Keratinocyte (primary cell): ENCODE data around the gene PDE4A. TPM values are rescaled to one million over a fixed set of nuclear protein-coding genes. Genes with fewer than 3 reads are reported as not detected.
A peak's percentile ranks its signal among the peaks of the same experiment; 100 is the strongest.

Experiments
- DNase-seq: peaks from one replicate; pipeline ENCODE4 v3.0.0-alpha.2; 2011; ENCODE audit warnings: low read depth, missing footprints, low spot score
- FAIRE-seq: peaks from 2 replicates; lab custom pipeline; 2011; peaks lifted over from hg19 to GRCh38; lab: Jason Lieb, UNC
- H2AFZ ChIP-seq: 2 replicates; pipeline ENCODE4 v1.6.0; 2012; ENCODE audit warnings: low read length, control low read depth, inconsistent platforms; ENCODE audit not compliant: control insufficient read depth
- H3K27ac ChIP-seq: 2 replicates; pipeline ENCODE4 v1.5.1; 2011; ENCODE audit warnings: low read length; ENCODE audit not compliant: control insufficient read depth, insufficient read depth
- H3K27me3 ChIP-seq: 3 replicates; pipeline ENCODE4 v1.6.0; 2011; ENCODE audit warnings: low read length; ENCODE audit not compliant: control insufficient read depth, insufficient read depth; ENCODE audit errors: extremely low read depth
- H3K36me3 ChIP-seq, 2 experiments: 2 replicates in 1 of 2; 3 replicates in 1 of 2; pipeline ENCODE4 v1.5.1; 2011; ENCODE audit warnings: low read length in 2 of 2, mild to moderate bottlenecking in 1 of 2; ENCODE audit not compliant: control insufficient read depth in 2 of 2, insufficient read depth in 2 of 2; ENCODE audit errors: extremely low read depth in 1 of 2
- H3K4me1 ChIP-seq: 3 replicates; pipeline ENCODE4 v1.5.1; 2011; ENCODE audit warnings: low read length; ENCODE audit not compliant: control insufficient read depth, insufficient read depth; ENCODE audit errors: extremely low read depth
- H3K4me2 ChIP-seq: 3 replicates; pipeline ENCODE4 v1.6.0; 2011; ENCODE audit warnings: low read depth, low read length; ENCODE audit not compliant: control insufficient read depth, insufficient read depth; ENCODE audit errors: extremely low read depth
- H3K4me3 ChIP-seq, 3 experiments: fragments of 200-600 bp in 1 of 3; sonication (generic) in 1 of 3; 2 replicates in 2 of 3; 3 replicates in 1 of 3; pipeline ENCODE4 v1.5.1; 2011 to 2016; ENCODE audit warnings: low read length in 3 of 3, mild to moderate bottlenecking in 3 of 3, control low read depth in 2 of 3, inconsistent platforms in 1 of 3, low read depth in 1 of 3, mixed read lengths in 1 of 3, mixed run types in 1 of 3, moderate library complexity in 1 of 3; ENCODE audit not compliant: control insufficient read depth in 2 of 3, insufficient read depth in 2 of 3; ENCODE audit errors: extremely low read depth in 1 of 3
- H3K79me2 ChIP-seq: 2 replicates; pipeline ENCODE4 v1.6.0; 2012; ENCODE audit warnings: low read length; ENCODE audit not compliant: control insufficient read depth, insufficient read depth
- H3K9ac ChIP-seq: 3 replicates; pipeline ENCODE4 v1.6.0; 2011; ENCODE audit warnings: low read length; ENCODE audit not compliant: control insufficient read depth, insufficient read depth; ENCODE audit errors: extremely low read depth
- H3K9me1 ChIP-seq: 3 replicates; pipeline ENCODE4 v1.6.0; 2011; ENCODE audit warnings: low read length; ENCODE audit not compliant: control insufficient read depth, insufficient read depth; ENCODE audit errors: extremely low read depth
- H3K9me3 ChIP-seq: 2 replicates; pipeline ENCODE4 v1.5.1; 2012; ENCODE audit warnings: low read depth, low read length; ENCODE audit not compliant: control insufficient read depth
- H4K20me1 ChIP-seq: 3 replicates; pipeline ENCODE4 v1.6.0; 2011; ENCODE audit warnings: low read length; ENCODE audit not compliant: control insufficient read depth, insufficient read depth; ENCODE audit errors: extremely low read depth
- EZH2 ChIP-seq: IDR thresholded peaks from one replicate; pipeline ENCODE4 v1.6.1; 2012; ENCODE audit warnings: inconsistent platforms, mild to moderate bottlenecking, low read length, moderate library complexity
- dilution Hi-C: fragments of 300-500 bp; cut with MboI; formaldehyde crosslinking; loops from one replicate; pipeline ENCODE4 v1.7.0; 2020; ENCODE audit warnings: low sequenced_read_pairs; ENCODE audit not compliant: extremely low pct_ligation_motif_present
- polyA plus RNA-seq, 5 experiments: library from polyadenylated mRNA; depleted of rRNA in 3 of 5; stranded (reverse) in 3 of 5; stranded (forward) in 1 of 5; unstranded in 1 of 5; fragments of >200 nt; gene quantifications; 1 replicate in 1 of 5; 2 replicates in 3 of 5; 3 replicates in 1 of 5; pipeline versions ENCODE4 v1.2.1 to v1.2.3, GENCODE V29; 2011 to 2012; ENCODE audit warnings: missing spikeins in 2 of 5, low read depth in 1 of 5, low replicate concordance in 1 of 5
- TF ChIP-seq, protein P1 (sequence below), 3 experiments: IDR thresholded peaks in 1 of 3; conservative IDR thresholded peaks in 1 of 3; optimal IDR thresholded peaks in 1 of 3; 2 replicates in 2 of 3; 3 replicates in 1 of 3; pipeline versions ENCODE3 to v1.5.1; 2011; ENCODE audit warnings: low read length in 3 of 3, mild to moderate bottlenecking in 3 of 3, moderate library complexity in 2 of 3, control low read depth in 1 of 3, inconsistent platforms in 1 of 3; ENCODE audit not compliant: insufficient read depth in 2 of 3; ENCODE audit errors: extremely low read depth in 1 of 3

PDE4A gene
- polyA plus RNA-seq, 1 donor (not counting 4 experiments of a cell fraction or from before 2014, with no cell fraction given): 0.09 TPM

DNA sequence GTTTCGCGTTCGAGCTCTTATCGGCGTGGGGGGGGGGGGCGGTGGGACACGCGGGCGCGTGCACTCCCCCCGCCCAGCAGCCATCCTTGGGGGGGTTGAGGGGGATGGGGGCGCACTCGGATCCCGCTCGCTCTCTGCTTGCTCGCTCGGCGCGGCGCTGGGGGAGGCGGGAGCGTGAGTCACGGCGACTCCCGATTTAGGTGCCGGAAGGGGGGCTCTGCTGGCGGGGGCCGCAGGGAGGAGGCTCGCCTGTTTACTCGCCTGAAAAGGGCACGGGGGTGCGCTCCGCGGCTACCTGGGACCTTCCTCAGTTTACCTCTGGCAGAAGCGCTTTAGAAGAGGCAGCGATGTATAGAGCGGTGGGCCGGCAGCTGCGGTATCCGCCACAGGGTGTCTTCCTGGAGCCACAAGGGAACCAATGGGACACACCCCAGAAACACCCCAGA, 1.1 kb upstream of the PDE4A start:
- no peaks in the 10 kb centered on the region for H3K79me2 ChIP-seq
- no peak overlapping the region for H2AFZ ChIP-seq
- DNase-seq (no peak), FAIRE-seq (no peak)
- peaks cover 71% of the 10 kb centered on the region for H3K27me3 ChIP-seq
- peak overlapping the region; percentile 85 for H3K4me2 ChIP-seq
- TF ChIP-seq EZH2: no peak
- TF ChIP-seq, protein P1, sequence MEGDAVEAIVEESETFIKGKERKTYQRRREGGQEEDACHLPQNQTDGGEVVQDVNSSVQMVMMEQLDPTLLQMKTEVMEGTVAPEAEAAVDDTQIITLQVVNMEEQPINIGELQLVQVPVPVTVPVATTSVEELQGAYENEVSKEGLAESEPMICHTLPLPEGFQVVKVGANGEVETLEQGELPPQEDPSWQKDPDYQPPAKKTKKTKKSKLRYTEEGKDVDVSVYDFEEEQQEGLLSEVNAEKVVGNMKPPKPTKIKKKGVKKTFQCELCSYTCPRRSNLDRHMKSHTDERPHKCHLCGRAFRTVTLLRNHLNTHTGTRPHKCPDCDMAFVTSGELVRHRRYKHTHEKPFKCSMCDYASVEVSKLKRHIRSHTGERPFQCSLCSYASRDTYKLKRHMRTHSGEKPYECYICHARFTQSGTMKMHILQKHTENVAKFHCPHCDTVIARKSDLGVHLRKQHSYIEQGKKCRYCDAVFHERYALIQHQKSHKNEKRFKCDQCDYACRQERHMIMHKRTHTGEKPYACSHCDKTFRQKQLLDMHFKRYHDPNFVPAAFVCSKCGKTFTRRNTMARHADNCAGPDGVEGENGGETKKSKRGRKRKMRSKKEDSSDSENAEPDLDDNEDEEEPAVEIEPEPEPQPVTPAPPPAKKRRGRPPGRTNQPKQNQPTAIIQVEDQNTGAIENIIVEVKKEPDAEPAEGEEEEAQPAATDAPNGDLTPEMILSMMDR (optimal IDR thresholded peaks at IDR 0.05 in 1 of 3, IDR thresholded peaks at IDR 0.05 in 1 of 3, conservative IDR thresholded peaks at IDR 0.05 in 1 of 3; ENCODE audit: extremely low read depth in 1 of 3, insufficient read depth in 2 of 3, low read length in 3 of 3): no peak
- no peaks in the 10 kb centered on the region for H3K9me3 ChIP-seq
- peaks cover 39% of the 10 kb centered on the region for H3K4me1 ChIP-seq
- no peaks in the 10 kb centered on the region for H4K20me1 ChIP-seq
- no peaks in the 10 kb centered on the region for H3K36me3 ChIP-seq
- no peaks in the 10 kb centered on the region for H3K9me1 ChIP-seq
- no peak overlapping the region for H3K27ac ChIP-seq
- peak overlapping the region; percentile 16 to 56 (median 29) for H3K4me3 ChIP-seq
- peak overlapping the region; percentile 15 for H3K9ac ChIP-seq
- dilution Hi-C loops: no loop called here

DNA sequence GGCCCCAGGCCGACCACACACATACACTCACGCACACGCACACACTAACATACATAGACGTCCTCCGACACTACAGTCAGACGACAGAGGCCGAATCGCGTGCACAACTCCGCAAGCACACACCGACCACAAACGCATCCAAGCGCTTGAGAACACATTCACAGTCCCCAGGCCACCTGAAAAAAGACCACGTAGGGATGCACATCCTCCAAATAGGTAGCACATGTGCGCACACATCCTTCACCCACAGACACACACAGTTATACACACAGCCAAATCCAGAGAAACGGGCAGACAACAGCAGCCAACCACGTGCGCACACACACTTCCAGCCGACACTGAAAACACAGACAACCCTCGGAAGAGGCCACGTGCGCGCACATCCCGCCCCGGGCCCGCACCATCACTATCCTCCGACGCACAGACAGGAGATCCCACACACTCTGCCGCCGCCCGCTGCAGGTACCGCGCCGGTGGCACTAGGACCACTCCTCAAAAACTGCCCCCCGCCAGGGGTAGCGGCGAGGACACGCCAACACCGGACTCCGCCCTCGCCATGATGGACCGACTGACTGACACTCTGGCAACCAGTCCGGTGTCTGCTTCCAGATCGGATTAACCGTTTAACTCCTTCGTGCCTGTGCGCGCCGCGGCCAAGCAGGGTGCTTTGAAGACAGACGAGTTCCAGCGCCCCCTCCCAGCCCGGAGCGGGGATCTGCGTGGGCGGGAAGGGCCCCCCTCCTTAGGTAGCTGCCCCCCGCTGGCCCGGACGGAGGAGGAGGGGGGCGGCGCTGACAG, 493 bp upstream of the PDE4A start:
- Histone ChIP-seq H3K27me3 (peaks cover 78% of the 10 kb centered on the region), H3K4me3 (peak overlapping the region; percentile 29 to 56 (median 30)), H2AFZ (peak overlapping the region; percentile 47), H3K9ac (peak overlapping the region; percentile 15), H3K9me1 (no peaks in the 10 kb centered on the region), H4K20me1 (no peaks in the 10 kb centered on the region), H3K36me3 (no peaks in the 10 kb centered on the region), H3K4me1 (peaks cover 43% of the 10 kb centered on the region), H3K9me3 (no peaks in the 10 kb centered on the region), H3K27ac (no peak overlapping the region), H3K4me2 (peak overlapping the region; percentile 85), H3K79me2 (no peaks in the 10 kb centered on the region)
- dilution Hi-C loops: no loop called here
- FAIRE-seq (no peak), DNase-seq (no peak)
- peak; percentile 100 for TF ChIP-seq EZH2
- TF ChIP-seq, protein P1 (optimal IDR thresholded peaks at IDR 0.05 in 1 of 3, IDR thresholded peaks at IDR 0.05 in 1 of 3, conservative IDR thresholded peaks at IDR 0.05 in 1 of 3; ENCODE audit: extremely low read depth in 1 of 3, insufficient read depth in 2 of 3, low read length in 3 of 3): no peak
